HepG2 (cell line): ENCODE data around the gene AGAP3. TPM values are rescaled to one million over a fixed set of nuclear protein-coding genes. Genes with fewer than 3 reads are reported as not detected.

Experiments used
- IKZF1 ChIP-seq: fragments of 450-650 bp; IDR thresholded peaks from 2 replicates; pipeline ENCODE4 v1.7.1; 2016
- MYC ChIP-seq: sonication (generic); formaldehyde crosslinking; IDR thresholded peaks from 2 replicates; pipeline ENCODE4 v1.9.0; 2021; ENCODE audit warnings: missing genetic modification reagents, borderline replicate concordance
- RARA ChIP-seq: IDR thresholded peaks from 2 replicates; pipeline ENCODE4 v1.6.1; 2016; ENCODE audit warnings: missing genetic modification reagents, missing compliant biosample characterization
- TEAD3 ChIP-seq: optimal IDR thresholded peaks from 2 replicates; pipeline ENCODE3; 2016; ENCODE audit warnings: borderline replicate concordance
- ZNF251 ChIP-seq: sonication (generic); formaldehyde crosslinking; IDR thresholded peaks from 2 replicates; pipeline ENCODE4 v1.9.0; 2021; ENCODE audit warnings: mild to moderate bottlenecking, missing genetic modification reagents
- ZNF335 ChIP-seq: sonication (generic); formaldehyde crosslinking; IDR thresholded peaks from 2 replicates; pipeline ENCODE4 v1.4.0; 2020; ENCODE audit warnings: missing genetic modification reagents
- ZNF484 ChIP-seq: sonication (generic); formaldehyde crosslinking; IDR thresholded peaks from 2 replicates; pipeline ENCODE4 v1.5.1; 2020; ENCODE audit warnings: mild to moderate bottlenecking, low read depth, missing genetic modification reagents, borderline replicate concordance
- ZXDC ChIP-seq: sonication (generic); formaldehyde crosslinking; IDR thresholded peaks from 2 replicates; pipeline ENCODE4 v1.5.0; 2020; ENCODE audit warnings: mild to moderate bottlenecking, missing genetic modification reagents
- ZZZ3 ChIP-seq: sonication (generic); formaldehyde crosslinking; IDR thresholded peaks from 2 replicates; pipeline ENCODE4 v1.4.0; 2020; ENCODE audit warnings: missing genetic modification reagents, mild to moderate bottlenecking, borderline replicate concordance
- polyA plus RNA-seq, 8 experiments: library from polyadenylated mRNA; depleted of rRNA in 3 of 8; stranded (reverse) in 7 of 8; unstranded in 1 of 8; fragments of >200 nt; fragmentation: Illumina TruSeq in 4 of 8; extraction: Trizol in 4 of 8; gene quantifications; 2 replicates each; pipeline versions ENCODE4 v1.2.1 to v1.2.3, GENCODE V29; 2011 to 2016; ENCODE audit warnings: low read depth in 4 of 8, missing spikeins in 1 of 8, mixed read lengths in 1 of 8; ENCODE audit not compliant: insufficient read depth in 1 of 8
- total RNA-seq, 5 experiments: library from RNA; depleted of rRNA; stranded (reverse); fragments of >200 nt; fragmentation: Illumina TruSeq; extraction: Trizol; gene quantifications; 2 replicates each; pipeline ENCODE4 v1.2.3, GENCODE V29; 2016; ENCODE audit warnings: low read depth in 1 of 5
- TF ChIP-seq, protein P1 (sequence below): sonication (generic); formaldehyde crosslinking; conservative IDR thresholded peaks from 2 replicates; pipeline ENCODE4 v1.8.0; 2022; ENCODE audit warnings: missing genetic modification reagents
- TF ChIP-seq, protein P2 (sequence below): sonication (generic); formaldehyde crosslinking; IDR thresholded peaks from 2 replicates; pipeline ENCODE4 v1.4.0; 2020; ENCODE audit warnings: missing genetic modification reagents

AGAP3 gene
- total and polyA plus RNA-seq, 2 of the 13 experiments (the other 11 are each of a cell fraction or from before 2014, with no cell fraction given) = 31.3 to 61.4 TPM

- TF ChIP-seq, protein P1, sequence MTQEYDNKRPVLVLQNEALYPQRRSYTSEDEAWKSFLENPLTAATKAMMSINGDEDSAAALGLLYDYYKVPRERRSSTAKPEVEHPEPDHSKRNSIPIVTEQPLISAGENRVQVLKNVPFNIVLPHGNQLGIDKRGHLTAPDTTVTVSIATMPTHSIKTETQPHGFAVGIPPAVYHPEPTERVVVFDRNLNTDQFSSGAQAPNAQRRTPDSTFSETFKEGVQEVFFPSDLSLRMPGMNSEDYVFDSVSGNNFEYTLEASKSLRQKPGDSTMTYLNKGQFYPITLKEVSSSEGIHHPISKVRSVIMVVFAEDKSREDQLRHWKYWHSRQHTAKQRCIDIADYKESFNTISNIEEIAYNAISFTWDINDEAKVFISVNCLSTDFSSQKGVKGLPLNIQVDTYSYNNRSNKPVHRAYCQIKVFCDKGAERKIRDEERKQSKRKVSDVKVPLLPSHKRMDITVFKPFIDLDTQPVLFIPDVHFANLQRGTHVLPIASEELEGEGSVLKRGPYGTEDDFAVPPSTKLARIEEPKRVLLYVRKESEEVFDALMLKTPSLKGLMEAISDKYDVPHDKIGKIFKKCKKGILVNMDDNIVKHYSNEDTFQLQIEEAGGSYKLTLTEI = no peak
- TF ChIP-seq, protein P2, sequence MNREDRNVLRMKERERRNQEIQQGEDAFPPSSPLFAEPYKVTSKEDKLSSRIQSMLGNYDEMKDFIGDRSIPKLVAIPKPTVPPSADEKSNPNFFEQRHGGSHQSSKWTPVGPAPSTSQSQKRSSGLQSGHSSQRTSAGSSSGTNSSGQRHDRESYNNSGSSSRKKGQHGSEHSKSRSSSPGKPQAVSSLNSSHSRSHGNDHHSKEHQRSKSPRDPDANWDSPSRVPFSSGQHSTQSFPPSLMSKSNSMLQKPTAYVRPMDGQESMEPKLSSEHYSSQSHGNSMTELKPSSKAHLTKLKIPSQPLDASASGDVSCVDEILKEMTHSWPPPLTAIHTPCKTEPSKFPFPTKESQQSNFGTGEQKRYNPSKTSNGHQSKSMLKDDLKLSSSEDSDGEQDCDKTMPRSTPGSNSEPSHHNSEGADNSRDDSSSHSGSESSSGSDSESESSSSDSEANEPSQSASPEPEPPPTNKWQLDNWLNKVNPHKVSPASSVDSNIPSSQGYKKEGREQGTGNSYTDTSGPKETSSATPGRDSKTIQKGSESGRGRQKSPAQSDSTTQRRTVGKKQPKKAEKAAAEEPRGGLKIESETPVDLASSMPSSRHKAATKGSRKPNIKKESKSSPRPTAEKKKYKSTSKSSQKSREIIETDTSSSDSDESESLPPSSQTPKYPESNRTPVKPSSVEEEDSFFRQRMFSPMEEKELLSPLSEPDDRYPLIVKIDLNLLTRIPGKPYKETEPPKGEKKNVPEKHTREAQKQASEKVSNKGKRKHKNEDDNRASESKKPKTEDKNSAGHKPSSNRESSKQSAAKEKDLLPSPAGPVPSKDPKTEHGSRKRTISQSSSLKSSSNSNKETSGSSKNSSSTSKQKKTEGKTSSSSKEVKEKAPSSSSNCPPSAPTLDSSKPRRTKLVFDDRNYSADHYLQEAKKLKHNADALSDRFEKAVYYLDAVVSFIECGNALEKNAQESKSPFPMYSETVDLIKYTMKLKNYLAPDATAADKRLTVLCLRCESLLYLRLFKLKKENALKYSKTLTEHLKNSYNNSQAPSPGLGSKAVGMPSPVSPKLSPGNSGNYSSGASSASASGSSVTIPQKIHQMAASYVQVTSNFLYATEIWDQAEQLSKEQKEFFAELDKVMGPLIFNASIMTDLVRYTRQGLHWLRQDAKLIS (CRISPR knock-in tag) = no peak
- TF ChIP-seq ZNF251 (CRISPR knock-in tag) = no peak
- no peak for TF ChIP-seq ZNF335 (CRISPR knock-in tag)
- no peak for TF ChIP-seq ZNF484
- no peak for TF ChIP-seq IKZF1
- TF ChIP-seq ZZZ3 = no peak
- TF ChIP-seq TEAD3 (CRISPR knock-in tag) = no peak
- no peak for TF ChIP-seq ZXDC (CRISPR knock-in tag)
- TF ChIP-seq MYC (CRISPR knock-in tag) = no peak
- no peak for TF ChIP-seq RARA (CRISPR knock-in tag)
- TF ChIP-seq, all 625 proteins: peak for 4
Observed at GRCh38 chr7:151078233-151079040, 7.8 kb upstream of the AGAP3 start (continued).
